Stimulated activated CD8-positive, alpha-beta memory T cell treated with anti-CD3 and anti-CD28 coated beads, Interleukin-4, amount 100 ng/mL, for 48 hours (primary cell): ENCODE measurements around the gene OTOG.

Source experiments
- DNase-seq: peaks from one replicate; pipeline ENCODE4 v3.0.0-alpha.2; 2020

The OTOG gene

GRCh38 chr11:17590463-17590862 is 43.4 kb downstream of the OTOG start:
- no peak for DNase-seq

DNA sequence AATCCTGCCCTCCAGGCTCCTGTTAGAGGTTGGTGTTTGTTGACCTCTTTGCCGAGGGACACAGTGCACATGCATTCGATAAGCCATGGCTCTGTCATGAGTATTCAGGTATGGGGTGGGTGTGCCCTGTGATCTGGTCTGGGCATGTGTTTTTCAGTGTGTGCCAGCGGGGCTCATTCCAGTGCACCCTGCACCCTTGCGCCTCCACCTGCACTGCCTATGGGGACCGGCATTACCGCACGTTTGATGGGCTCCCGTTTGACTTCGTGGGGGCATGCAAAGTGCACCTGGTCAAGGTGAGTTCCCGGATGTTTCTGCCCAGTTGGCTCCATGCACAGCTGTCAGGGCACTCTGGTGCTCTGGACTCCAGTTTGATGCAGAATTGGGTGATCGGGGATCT is 44.2 kb downstream of the OTOG start:
- no peak for DNase-seq

GRCh38 chr11:17593466-17594245 is 46.6 kb downstream of the OTOG start:
- no peak for DNase-seq

- no peak for DNase-seq
Observed at GRCh38 chr11:17594686-17595192, 47.7 kb downstream of the OTOG start.

DNA sequence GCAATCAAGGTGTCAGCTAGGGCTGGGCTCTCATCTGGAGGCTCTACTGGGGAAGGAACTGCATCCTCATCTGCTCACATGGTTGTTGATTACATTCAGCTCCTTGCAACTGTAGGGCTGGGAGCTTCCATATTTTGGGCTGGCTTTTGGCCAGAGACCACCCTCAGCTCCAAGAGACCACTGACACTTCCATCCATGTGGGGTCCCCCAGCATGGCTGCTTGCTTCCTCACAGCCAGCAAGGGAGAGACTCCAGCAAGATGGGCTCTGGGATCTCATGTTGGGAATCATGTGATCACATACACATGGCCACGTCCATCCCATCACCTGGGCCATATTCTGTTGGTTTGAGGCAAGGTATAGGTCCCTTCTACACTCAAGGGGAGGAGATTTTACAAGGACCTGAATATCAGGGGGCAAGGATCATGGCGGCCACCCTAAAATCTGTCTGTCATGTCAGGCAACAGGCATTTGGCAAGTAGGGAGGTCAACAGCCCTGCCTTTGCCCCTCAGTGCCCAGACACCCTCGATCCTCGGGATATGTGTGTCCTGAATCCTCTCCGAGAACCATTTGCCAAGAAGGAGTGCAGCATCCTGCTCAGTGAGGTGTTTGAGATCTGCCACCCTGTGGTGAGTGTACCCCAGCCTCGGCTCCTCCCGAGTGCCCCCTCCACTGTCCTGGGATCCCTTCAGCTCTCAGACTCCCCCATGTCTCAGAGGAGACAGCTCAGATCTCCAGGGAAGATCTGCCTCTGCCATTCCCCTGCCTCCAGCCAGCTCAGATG is 48.7 kb downstream of the OTOG start:
- DNase-seq: peak; percentile 11

DNA sequence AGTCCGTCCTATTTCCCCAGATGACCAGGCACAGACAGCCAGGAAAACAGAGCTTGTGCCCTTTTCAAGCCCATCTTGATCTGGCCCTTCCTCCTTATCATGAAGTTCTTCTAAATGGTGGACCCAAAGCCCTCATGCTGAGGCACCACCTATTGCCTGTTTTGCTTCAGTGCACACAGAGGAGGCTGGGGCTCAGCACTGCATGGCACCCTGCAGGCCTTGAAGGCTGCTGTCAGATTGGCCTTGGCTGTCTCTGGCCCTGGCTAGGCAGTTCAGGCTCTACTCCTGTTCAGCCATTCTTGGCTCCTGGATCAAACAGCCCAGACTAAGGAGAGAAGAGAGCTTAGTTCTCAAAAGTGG is 49.2 kb downstream of the OTOG start:
- DNase-seq: no peak

DNA sequence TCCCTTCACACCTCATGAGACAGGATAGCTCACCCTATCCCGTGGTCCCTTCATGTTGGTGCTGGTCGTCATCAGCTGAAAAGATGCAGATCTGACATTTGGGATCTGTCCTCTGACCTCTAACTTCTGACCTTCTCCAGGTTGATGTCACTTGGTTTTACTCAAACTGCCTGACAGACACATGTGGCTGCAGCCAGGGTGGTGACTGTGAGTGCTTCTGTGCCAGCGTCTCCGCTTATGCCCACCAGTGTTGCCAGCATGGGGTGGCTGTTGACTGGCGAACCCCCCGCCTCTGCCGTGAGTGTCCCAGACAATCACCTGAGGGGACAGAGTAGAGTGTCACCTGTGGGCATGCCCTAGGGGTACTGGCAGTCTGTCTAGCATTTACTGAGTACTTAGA is 49.7 kb downstream of the OTOG start:
- peak; percentile 6 for DNase-seq

GRCh38 chr11:17597770-17598169 is 50.7 kb downstream of the OTOG start:
- DNase-seq: peak; percentile 18

DNA sequence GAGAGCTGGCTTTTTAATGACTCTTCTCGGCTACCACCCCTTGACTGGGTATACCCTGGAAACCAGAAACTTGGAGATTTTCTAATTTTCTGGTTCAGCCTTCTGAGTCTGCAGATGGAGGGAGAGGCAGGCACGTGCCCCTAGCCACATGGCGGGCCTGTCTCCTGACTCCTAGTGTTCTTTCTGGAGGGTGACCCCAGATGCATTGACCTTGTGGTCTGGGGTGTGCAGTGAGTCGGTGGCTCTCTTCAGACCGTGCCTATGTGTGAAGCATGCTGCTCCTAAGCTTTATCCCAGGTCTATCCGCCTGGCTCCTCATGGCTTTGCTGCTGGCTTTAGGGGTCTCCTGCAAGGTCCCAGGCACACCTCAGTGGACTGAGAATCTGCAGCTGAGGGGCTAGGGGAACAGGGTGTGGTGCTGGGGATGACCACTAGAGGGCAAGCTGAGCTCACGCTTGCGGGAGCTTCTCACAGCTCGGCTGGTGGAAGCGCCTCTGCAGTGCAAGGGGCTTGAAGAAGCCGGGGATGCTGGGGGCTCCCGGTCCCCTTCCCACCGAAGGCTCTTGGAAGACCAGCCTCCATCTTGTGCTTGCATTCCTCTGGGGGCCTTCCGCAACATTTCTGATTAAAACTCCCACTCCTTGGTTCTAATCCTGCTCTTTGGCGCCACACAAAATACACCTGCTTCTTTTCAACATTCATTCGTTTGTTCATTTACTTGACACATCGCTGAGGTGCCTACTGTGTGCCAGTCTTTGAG is 51.8 kb downstream of the OTOG start:
- peak; percentile 91 for DNase-seq

DNA sequence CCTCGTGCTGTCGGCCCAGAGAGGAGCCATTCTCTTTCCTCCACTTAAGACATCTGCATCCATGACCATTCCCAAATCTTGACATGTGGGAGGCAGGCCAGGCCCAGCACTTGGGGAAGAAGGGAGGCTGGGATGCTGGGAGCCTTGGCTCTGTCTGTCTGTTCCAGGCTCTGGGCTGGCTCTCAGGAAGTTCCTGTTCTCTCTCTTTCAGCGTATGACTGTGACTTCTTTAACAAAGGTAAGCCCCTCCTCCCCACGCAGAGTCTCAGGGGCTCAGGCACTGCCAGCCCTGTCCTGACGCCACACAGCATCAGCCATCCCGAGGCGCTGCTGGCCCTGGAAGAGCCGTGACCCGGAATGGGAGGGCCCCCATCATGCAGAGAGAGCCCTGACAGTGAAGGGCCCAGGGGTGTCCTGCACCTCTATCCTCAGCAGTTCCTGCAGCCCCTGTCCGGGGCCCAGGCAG is 52.4 kb downstream of the OTOG start:
- peak; percentile 14 for DNase-seq

- DNase-seq: peak; percentile 13
Observed at GRCh38 chr11:17600316-17601255, 53.5 kb downstream of the OTOG start.

- DNase-seq: peak; percentile 18
Observed at GRCh38 chr11:17601256-17601671, 54.2 kb downstream of the OTOG start.

DNA sequence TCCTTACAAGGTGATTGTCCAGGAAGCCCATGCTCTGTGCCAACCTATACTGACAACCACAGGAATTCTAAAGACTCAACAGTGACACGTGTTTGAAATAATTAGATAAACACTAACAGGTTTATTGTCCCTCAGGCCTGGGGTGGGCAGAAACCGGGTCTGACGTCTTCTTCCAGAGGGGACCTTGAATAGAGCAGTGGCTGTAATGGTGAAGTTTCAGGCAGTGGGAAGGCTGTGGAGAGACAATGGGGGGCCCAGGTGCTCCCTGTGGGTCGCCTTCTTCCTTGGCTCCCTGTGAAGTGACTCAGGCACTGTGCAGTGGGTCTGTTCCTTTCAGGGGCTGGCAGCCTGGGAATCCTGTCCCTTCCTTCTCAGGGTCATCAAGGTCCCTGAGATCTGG is 54.6 kb downstream of the OTOG start:
- DNase-seq: no peak

DNA sequence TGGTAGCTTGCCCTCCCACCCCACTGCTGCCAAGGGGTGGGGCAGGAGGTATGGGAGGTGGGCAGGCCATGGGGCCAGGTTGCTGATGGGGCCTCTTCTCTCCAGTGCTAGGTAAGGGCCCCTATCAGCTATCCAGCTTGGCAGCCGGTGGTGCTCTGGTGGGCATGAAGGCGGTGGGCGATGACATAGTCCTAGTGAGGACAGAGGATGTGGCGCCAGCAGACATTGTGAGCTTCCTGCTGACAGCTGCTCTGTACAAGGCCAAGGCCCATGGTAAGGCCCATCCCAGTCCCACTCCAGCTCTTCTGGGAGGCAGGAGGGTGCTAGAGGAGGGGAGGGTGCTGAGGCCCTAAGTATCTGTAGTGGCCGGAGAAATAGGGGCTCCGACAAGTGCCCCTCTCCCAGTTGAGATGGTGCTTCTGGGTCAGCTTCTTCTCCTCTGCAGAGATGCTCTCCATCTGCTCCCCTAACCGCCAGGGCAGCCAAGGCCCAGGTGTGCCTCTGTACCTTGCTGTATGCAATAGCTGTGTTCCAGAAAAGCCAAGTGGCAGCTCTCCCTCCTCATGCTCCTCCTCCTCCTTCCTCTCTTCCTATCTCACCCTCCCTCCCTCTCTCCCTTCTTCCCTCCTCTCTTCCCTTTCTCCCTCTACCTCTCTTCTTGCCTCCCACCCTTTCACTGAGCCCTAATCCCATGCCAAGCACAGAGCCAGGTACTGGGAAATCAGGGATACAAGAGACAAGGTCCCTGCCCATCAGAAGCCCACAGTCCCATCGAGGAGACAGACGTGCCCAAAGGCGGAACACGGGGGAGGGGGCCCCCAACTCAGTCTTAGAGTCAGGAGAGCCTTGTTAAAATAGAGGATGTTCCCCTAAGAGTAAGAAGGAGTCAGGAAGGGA is 55.3 kb downstream of the OTOG start:
- DNase-seq: peak; percentile 7

GRCh38 chr11:17603056-17603825 is 56.2 kb downstream of the OTOG start:
- peak; percentile 18 for DNase-seq

GRCh38 chr11:17604201-17604914 is 57.3 kb downstream of the OTOG start:
- peak; percentile 19 for DNase-seq

DNA sequence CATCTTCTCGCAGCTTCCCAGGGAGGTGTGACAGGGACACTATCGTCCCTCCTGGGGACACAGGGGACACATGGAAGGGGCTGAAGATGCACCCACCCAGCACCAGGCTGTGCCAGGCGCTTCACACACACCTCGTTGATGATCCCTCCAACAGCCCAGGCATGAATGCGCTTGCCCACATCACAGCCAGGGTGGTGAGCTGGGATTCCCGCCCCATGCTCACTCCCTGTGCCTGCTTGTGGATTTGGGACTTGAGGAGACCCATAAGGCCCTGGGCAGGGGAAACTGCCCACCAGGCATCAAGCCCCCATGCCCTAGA is 57.8 kb downstream of the OTOG start:
- peak; percentile 10 for DNase-seq

- DNase-seq: peak; percentile 8
Observed at GRCh38 chr11:17605651-17606122, 58.6 kb downstream of the OTOG start.
